Muscle of back (tissue), 11 donors: ENCODE measurements around the gene USP33. TPM values are rescaled to one million over a fixed set of nuclear protein-coding genes. Genes with fewer than 3 reads are reported as not detected.
"Not testable (repeated sequence)": the region's sequence is repeated elsewhere in the genome, so short reads cannot be mapped to it uniquely, and the experiment has no call there.

Source experiments
- DNase-seq, 3 donors: peaks; one replicate each; pipeline versions ENCODE4 v3.0.0 to v3.0.0-alpha.2; 2013
- polyA plus RNA-seq, 10 donors: library from polyadenylated mRNA; unstranded; fragments of 120-200 nt; gene quantifications; one replicate each; pipeline ENCODE4 v1.2.1, GENCODE V29; 2013; ENCODE audit not compliant: insufficient read length in 10 of 10

USP33 gene
- polyA plus RNA-seq, 10 donors: 25.5 to 48.0 (median 36.4) TPM

- no peak for DNase-seq
Observed at GRCh38 chr1:77742011-77742555, 17.6 kb downstream of the USP33 start.

- DNase-seq: no peak
Observed at GRCh38 chr1:77741316-77741715, 18.3 kb downstream of the USP33 start.

GRCh38 chr1:77739235-77739634 lies 20.4 kb downstream of the USP33 start:
- DNase-seq: no peak

- DNase-seq: no peak
Observed at GRCh38 chr1:77732090-77732489, 27.6 kb downstream of the USP33 start.

DNA sequence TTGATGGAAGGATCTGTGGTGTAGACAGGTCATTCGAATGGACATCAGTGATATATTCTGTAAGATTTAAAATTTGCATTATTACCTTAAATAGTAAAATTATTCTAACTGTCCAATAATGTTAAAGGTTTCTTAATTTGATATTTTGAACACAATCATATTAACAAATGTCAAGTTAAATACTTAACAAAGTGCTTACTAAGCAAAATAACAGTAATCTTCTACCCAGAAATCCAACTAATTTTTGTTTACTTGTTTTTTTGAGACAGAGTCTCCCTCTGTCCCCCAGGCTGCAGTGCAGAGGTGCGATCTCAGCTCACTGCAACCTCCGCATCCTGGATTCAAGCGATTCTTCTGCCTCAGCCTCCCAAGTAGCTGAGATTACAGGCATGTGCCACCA lies 33.9 kb downstream of the USP33 start:
- no peak for DNase-seq

DNA sequence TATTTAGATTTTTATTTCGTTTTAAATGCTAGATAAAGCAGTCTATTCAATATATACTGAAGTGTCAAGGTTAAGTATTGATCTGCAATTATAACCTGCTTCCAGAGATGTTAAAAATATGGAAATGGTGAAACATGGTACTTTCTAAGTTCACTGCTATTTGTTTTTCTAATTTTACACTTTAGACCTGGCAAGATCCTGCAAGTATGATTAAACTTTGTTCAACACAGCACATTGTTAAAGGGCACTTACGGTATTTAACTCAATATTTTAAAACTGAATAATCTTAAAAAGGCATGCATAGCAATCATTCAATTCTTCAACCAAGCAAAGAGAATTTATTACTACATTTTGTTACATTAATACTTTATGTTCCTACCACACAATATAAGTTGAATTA lies 41.5 kb downstream of the USP33 start:
- DNase-seq: no peak

DNA sequence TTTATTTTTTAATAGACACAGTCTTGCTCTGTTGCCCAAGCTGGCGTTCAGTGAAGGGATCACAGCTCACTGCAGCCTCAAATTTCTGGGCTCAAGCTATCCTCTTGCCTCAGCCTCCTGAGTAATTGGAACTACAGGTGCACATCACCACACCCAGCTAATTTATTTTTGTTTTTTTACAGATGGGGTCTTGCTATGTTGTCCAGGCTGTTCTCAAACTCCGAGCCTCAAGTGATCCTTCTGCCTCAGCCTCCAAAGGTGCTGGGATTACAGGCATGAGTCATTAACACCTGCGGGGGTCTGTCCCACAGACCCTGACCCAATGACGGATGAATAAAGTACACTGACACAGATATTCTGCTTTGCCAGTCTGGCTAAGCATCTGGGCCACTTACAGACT lies 43.6 kb downstream of the USP33 start:
- DNase-seq: no peak

GRCh38 chr1:77709727-77710126 lies 49.9 kb downstream of the USP33 start:
- DNase-seq: no peak

DNA sequence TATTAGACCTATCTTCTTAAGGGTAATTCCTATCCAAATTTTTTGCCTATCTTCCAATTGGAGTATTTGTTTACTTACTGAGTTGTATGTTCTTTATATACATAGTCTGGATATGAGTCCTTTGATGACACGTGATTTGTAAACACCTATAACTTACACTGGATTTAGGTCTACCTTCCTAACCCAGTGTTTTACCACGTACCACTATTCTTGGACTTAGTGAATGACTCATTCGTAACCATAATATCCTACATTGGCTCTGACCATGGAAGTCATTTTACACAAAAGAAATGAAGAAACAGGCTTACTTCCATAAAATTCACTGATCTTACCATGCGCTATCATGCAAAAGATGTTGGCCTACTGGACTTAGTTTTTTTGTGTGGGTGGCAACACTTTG lies 53.3 kb downstream of the USP33 start:
- no peak for DNase-seq

GRCh38 chr1:77704736-77705135 lies 54.9 kb downstream of the USP33 start:
- no peak for DNase-seq

- DNase-seq: not testable (repeated sequence)
Observed at GRCh38 chr1:77699673-77700072, 60.0 kb downstream of the USP33 start.

DNA sequence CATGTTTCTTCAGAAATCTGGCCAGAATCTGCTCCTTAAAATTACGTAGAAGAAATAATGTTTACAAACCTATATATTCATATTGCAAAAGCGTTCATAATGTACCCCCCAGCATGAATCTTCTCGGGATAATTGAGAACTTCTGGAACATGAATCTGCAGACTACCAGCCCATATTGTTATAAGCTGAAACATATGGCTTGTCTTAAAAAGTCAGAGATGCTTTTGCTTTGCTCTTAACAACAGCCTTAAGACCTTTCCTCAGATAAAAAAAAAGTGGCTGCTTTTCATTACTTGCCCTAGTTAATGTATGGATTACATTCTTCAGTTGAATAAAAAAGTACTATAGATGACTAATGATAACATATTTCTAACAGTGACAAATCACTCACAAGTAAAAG lies 62.2 kb downstream of the USP33 start:
- DNase-seq: no peak

DNA sequence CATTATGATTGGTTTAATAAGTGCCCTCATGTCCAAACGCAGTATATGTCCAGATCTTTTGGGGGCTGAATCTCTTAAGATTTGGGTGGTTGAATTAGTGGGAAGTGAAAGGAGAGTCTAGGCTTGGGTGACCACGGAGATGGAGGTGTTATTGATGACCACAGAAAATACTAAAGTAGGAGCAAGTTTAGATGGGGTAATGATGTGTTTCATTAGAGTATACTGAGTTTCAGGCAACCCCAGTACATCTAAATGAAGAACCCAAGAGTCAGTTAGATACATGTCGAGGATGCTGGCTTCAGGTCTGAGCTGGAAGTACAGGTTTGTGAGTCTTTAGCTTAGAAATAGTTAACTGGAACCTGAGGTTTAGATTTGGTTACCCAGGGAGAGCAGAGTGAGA lies 70.7 kb downstream of the USP33 start:
- no peak for DNase-seq

GRCh38 chr1:77687519-77687906 lies 72.1 kb downstream of the USP33 start:
- DNase-seq: peak; percentile 13 to 52 (median 18)

DNA sequence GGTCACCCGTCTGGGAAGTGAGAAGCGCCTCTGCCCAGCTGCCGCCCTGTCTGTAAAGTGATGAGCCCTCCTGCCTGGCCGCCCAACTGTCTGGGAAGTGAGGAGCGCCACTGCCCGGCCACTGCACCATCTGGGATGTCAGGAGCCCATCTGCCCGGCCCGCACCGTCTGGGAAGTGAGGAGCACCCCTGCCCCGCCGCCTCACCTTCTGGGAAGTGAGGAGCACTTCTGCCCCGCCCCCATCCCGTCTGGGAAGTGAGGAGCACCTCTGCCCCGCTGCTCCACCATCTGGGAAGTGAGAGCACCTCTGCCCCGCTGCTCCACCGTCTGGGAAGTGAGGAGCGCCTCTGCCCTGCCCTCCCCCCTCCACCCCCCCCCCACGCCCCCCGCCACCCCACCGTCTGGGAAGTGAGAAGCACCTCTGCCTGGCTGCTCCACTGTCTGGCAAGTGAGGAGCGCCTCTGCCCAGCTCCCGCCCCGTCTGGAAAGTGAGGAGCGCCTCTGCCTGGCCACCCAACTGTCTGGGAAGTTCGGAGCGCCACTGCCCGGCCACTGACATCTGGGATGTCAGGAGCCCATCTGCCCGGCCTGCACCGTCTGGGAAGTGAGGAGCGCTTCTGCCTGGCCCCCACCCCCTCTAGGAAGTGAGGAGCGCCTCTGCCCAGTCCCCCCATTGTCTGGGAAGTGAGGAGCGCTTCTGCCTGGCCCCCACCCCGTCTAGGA lies 72.7 kb downstream of the USP33 start:
- DNase-seq: no peak

GRCh38 chr1:77683160-77684148 lies 76.2 kb downstream of the USP33 start:
- peak; percentile 92 to 98 (median 94) for DNase-seq

- DNase-seq: peak; percentile 96 to 99 (median 97)
Observed at GRCh38 chr1:77682460-77683159, 77.0 kb downstream of the USP33 start, which contains the start of gene ZZZ3. Gene ZZZ3, minus strand, starts transcription at chr1:77682658. Its CDS starts 49,304 bp downstream, at chr1:77633354.

GRCh38 chr1:77680173-77680572 lies 79.5 kb downstream of the USP33 start:
- no peak for DNase-seq

DNA sequence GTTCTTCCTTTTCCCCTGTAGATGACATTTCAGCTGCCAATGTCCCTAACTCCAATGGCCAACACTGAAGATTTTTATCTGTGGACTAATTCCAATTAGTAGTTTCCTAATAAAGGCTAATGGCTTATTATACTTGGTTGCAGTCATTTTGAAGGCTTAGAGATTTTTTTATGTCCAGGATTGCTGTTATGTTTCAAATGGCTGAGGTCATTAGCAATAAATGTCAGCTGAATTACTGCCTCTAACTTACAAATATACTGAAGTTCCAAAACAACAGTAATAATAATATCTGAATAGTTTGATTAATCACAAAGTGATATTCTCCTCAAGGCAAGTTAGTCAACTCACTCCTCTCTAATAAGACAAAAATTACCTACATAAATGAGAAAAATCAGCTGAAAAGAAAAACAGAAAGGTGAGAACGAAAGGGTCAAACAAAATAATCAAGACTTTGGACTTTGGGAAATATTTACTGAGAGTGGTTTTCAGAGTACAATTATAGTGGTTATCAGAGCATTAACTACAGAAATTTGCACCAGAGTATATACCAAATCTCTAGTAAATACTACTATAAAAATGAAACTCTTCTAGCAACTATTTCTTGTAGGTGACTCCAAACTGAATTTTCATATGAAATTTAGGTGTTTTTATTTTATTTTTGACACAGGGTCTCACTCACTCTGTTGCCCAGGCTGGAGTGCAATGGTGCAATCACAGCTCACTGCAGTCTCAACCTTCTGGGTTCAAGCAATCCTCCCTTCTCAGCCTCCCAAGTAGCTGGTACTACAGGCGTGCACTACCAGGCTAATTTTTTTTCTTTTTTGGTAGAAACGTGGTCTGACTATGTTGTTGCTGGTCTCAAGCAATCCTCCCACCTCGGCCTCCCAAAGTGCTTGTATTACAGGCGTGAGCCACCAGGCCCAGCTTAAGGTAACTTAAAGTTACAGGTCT lies 80.7 kb downstream of the USP33 start:
- no peak for DNase-seq

GRCh38 chr1:77674807-77675206 lies 84.8 kb downstream of the USP33 start:
- DNase-seq: not testable (repeated sequence)
